H9 (cell line): ENCODE results near the gene VWA8. TPM values are rescaled to one million over a fixed set of nuclear protein-coding genes. Genes with fewer than 3 reads are reported as not detected.

ENCODE experiments used
- DNase-seq: peaks from one replicate; pipeline ENCODE4 v3.0.0-alpha.2; 2017
- H2AFZ ChIP-seq: one replicate; pipeline ENCODE4 v1.6.1; 2013; ENCODE audit warnings: mild to moderate bottlenecking, low read length, control low read depth, moderate library complexity
- H2AK5ac ChIP-seq: 2 replicates; pipeline ENCODE4 v1.6.1; 2013; ENCODE audit warnings: low read length, control low read depth, mixed read lengths; ENCODE audit not compliant: insufficient read length
- H2BK120ac ChIP-seq: one replicate; pipeline ENCODE4 v1.6.1; 2013; ENCODE audit warnings: low read depth, mild to moderate bottlenecking, low read length, control low read depth, inconsistent platforms; ENCODE audit not compliant: poor library complexity, severe bottlenecking
- H2BK12ac ChIP-seq: 2 replicates; pipeline ENCODE4 v1.6.1; 2013; ENCODE audit warnings: low read length, control low read depth, mixed read lengths, low read depth; ENCODE audit not compliant: insufficient read length
- H2BK15ac ChIP-seq: 2 replicates; pipeline ENCODE4 v1.6.1; 2013; ENCODE audit warnings: low read depth, low read length, control low read depth
- H2BK20ac ChIP-seq: one replicate; pipeline ENCODE4 v1.6.1; 2013; ENCODE audit warnings: low read depth, mild to moderate bottlenecking, low read length, control low read depth, inconsistent platforms; ENCODE audit not compliant: poor library complexity, severe bottlenecking
- H2BK5ac ChIP-seq: 2 replicates; pipeline ENCODE4 v1.6.1; 2013; ENCODE audit warnings: low read length, control low read depth, mixed read lengths; ENCODE audit not compliant: insufficient read length
- H3K14ac ChIP-seq: 2 replicates; pipeline ENCODE4 v1.6.1; 2013; ENCODE audit warnings: low read length, control low read depth; ENCODE audit not compliant: insufficient read depth
- H3K18ac ChIP-seq: 2 replicates; pipeline ENCODE4 v1.6.1; 2013; ENCODE audit warnings: low read depth, mild to moderate bottlenecking, mixed read lengths, low read length, control low read depth; ENCODE audit not compliant: insufficient read length
- H3K23ac ChIP-seq: 2 replicates; pipeline ENCODE4 v1.6.1; 2013; ENCODE audit warnings: low read length, control low read depth, mixed read lengths, low read depth; ENCODE audit not compliant: insufficient read length
- H3K23me2 ChIP-seq: 2 replicates; pipeline ENCODE4 v1.6.1; 2013; ENCODE audit warnings: low read depth, mild to moderate bottlenecking, mixed read lengths, low read length, control low read depth; ENCODE audit not compliant: insufficient read length, poor library complexity, severe bottlenecking
- H3K27ac ChIP-seq: 2 replicates; pipeline ENCODE4 v1.5.1; 2013; ENCODE audit warnings: low read length, control low read depth, mixed read lengths, low read depth; ENCODE audit not compliant: insufficient read length
- H3K27me3 ChIP-seq: 2 replicates; pipeline ENCODE4 v1.6.1; 2013; ENCODE audit warnings: low read length, control low read depth, inconsistent platforms; ENCODE audit not compliant: insufficient read depth
- H3K4ac ChIP-seq: 2 replicates; pipeline ENCODE4 v1.6.1; 2013; ENCODE audit warnings: low read depth, mild to moderate bottlenecking, control low read depth, inconsistent platforms, low read length, moderate library complexity
- H3K4me1 ChIP-seq: 2 replicates; pipeline ENCODE4 v1.6.1; 2013; ENCODE audit warnings: low read length, control low read depth, inconsistent platforms; ENCODE audit not compliant: insufficient read depth
- H3K4me2 ChIP-seq: 2 replicates; pipeline ENCODE4 v1.6.1; 2013; ENCODE audit warnings: low read length, control low read depth, mixed read lengths; ENCODE audit not compliant: insufficient read length, insufficient read depth
- H3K56ac ChIP-seq: 2 replicates; pipeline ENCODE4 v1.6.1; 2013; ENCODE audit warnings: low read depth, mild to moderate bottlenecking, mixed read lengths, low read length, control low read depth; ENCODE audit not compliant: insufficient read length
- H3K79me1 ChIP-seq: 2 replicates; pipeline ENCODE4 v1.6.1; 2013; ENCODE audit warnings: low read depth, mild to moderate bottlenecking, moderate library complexity, low read length, control low read depth, inconsistent platforms; ENCODE audit not compliant: insufficient read depth, poor library complexity, severe bottlenecking
- H3K79me2 ChIP-seq: 2 replicates; pipeline ENCODE4 v1.6.1; 2013; ENCODE audit warnings: low read length, control low read depth, inconsistent platforms; ENCODE audit not compliant: insufficient read depth
- H3K9ac ChIP-seq: 2 replicates; pipeline ENCODE4 v1.6.1; 2013; ENCODE audit warnings: low read length, control low read depth, mixed read lengths; ENCODE audit not compliant: insufficient read length; ENCODE audit errors: extremely low read depth
- H3K9me3 ChIP-seq: one replicate; pipeline ENCODE4 v1.6.1; 2013; ENCODE audit warnings: low read depth, low read length, inconsistent platforms; ENCODE audit not compliant: control insufficient read depth
- H3T11ph ChIP-seq: one replicate; pipeline ENCODE4 v1.6.1; 2013; ENCODE audit warnings: mild to moderate bottlenecking, low read length, control low read depth, inconsistent platforms
- H4K20me1 ChIP-seq: one replicate; pipeline ENCODE4 v1.6.1; 2013; ENCODE audit not compliant: control insufficient read depth, insufficient read length, insufficient read depth
- H4K5ac ChIP-seq: 2 replicates; pipeline ENCODE4 v1.6.1; 2013; ENCODE audit warnings: low read depth, mild to moderate bottlenecking, mixed read lengths, low read length, control low read depth; ENCODE audit not compliant: insufficient read length
- H4K8ac ChIP-seq: replicated peaks from 2 replicates; pipeline ENCODE4 v1.6.1; 2013; ENCODE audit warnings: low read length, control low read depth, mixed read lengths, low read depth; ENCODE audit not compliant: insufficient read length
- H4K91ac ChIP-seq: 2 replicates; pipeline ENCODE4 v1.6.1; 2013; ENCODE audit warnings: low read depth, mild to moderate bottlenecking, moderate library complexity, mixed read lengths, low read length, control low read depth; ENCODE audit not compliant: insufficient read length
- H3K27ac Mint-ChIP-seq, 3 experiments: 2 replicates in 2 of 3; 3 replicates in 1 of 3; pipeline ENCODE4 v1.8.0; 2020 to 2021; ENCODE audit warnings: mixed read lengths in 3 of 3, mild to moderate bottlenecking in 1 of 3, moderate library complexity in 1 of 3
- H3K27me3 Mint-ChIP-seq: 2 replicates; pipeline ENCODE4 v1.8.0; 2021; ENCODE audit warnings: low read depth, mild to moderate bottlenecking, moderate library complexity, mixed read lengths
- H3K36me3 Mint-ChIP-seq, 3 experiments: 2 replicates in 2 of 3; 3 replicates in 1 of 3; pipeline ENCODE4 v1.8.0; 2020 to 2021; ENCODE audit warnings: low read depth in 3 of 3, mixed read lengths in 3 of 3; ENCODE audit not compliant: insufficient read depth in 1 of 3
- H3K4me1 Mint-ChIP-seq, 2 experiments: 2 replicates each; pipeline ENCODE4 v1.8.0; 2020; ENCODE audit warnings: mixed read lengths in 2 of 2
- H3K4me3 Mint-ChIP-seq, 2 experiments: 2 replicates in 1 of 2; 3 replicates in 1 of 2; pipeline ENCODE4 v1.8.0; 2020 to 2021; ENCODE audit warnings: mild to moderate bottlenecking in 2 of 2, mixed read lengths in 2 of 2, moderate library complexity in 1 of 2
- H3K9me3 Mint-ChIP-seq, 2 experiments: 2 replicates in 1 of 2; 3 replicates in 1 of 2; pipeline ENCODE4 v1.8.0; 2020; ENCODE audit warnings: mild to moderate bottlenecking in 2 of 2, mixed read lengths in 2 of 2, moderate library complexity in 1 of 2
- WGBS: extraction: QIAGEN DNeasy Blood & Tissue Kit; methylation state at CpG from one replicate; pipeline ENCODE4 v1.1.7; 2013; ENCODE audit warnings: missing lambda C conversion rate, low lambda C conversion rate, mixed read lengths; ENCODE audit not compliant: insufficient read length; ENCODE audit errors: extremely low coverage; 5-methylcytosine and 5-hydroxymethylcytosine counted together
- total RNA-seq: library from RNA; stranded (reverse); gene quantifications from 2 replicates; pipeline ENCODE4 v1.2.1, GENCODE V29; 2021
- TF ChIP-seq, protein P1 (sequence below): fragments of 200-600 bp; sonication (generic); conservative IDR thresholded peaks from 3 replicates; pipeline ENCODE4 v1.8.0; 2021; ENCODE audit warnings: antibody characterized with exemption, mild to moderate bottlenecking

The VWA8 gene
- total RNA-seq, 1 experiment from 2014 or later = 17.4 TPM

DNA sequence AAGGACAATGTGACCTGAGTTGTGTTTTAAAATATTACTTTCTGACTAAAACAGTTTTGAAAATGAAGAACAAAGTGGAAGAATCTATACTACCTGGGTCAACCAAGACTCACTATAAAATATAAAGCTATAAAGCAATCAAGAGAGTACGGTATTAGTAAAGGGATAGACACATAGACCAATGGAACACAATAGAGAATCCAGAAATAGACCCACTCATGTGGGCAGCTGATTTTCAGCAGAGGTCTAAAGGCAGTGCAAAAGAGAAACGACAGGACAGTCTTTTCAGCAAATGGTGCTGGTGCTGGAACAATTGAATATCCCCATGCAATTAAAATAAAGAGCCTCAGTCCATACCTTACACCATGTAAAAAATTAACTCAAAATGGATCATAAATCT is 278.9 kb downstream of the VWA8 start:
- H3K4me1 Mint-ChIP-seq = peaks cover 15 to 22% of the 10 kb centered on the region in 2 experiments
- H3K4me1 ChIP-seq = no peaks in the 10 kb centered on the region
- H3K23me2 ChIP-seq = no peaks in the 10 kb centered on the region
- no peak overlapping the region for H2BK20ac ChIP-seq
- H3T11ph ChIP-seq = no peak overlapping the region
- no peak overlapping the region for H3K14ac ChIP-seq
- no CpG with 5 or more reads among the region's 2 CpGs for WGBS
- H2BK12ac ChIP-seq = no peak overlapping the region
- H3K79me1 ChIP-seq = no peaks in the 10 kb centered on the region
- no peak overlapping the region for H4K5ac ChIP-seq
- DNase-seq = no peak
- H2BK120ac ChIP-seq = no peak overlapping the region
- peaks cover 12 to 14% (median 13%) of the 10 kb centered on the region in 3 experiments; a peak in 6 of 7 replicates for H3K36me3 Mint-ChIP-seq
- no peak overlapping the region for H3K4me2 ChIP-seq
- H3K23ac ChIP-seq = no peak overlapping the region
- H3K4ac ChIP-seq = no peak overlapping the region
- H2BK5ac ChIP-seq = no peak overlapping the region
- H3K56ac ChIP-seq = no peak overlapping the region
- H4K91ac ChIP-seq = no peak overlapping the region
- TF ChIP-seq, protein P1, sequence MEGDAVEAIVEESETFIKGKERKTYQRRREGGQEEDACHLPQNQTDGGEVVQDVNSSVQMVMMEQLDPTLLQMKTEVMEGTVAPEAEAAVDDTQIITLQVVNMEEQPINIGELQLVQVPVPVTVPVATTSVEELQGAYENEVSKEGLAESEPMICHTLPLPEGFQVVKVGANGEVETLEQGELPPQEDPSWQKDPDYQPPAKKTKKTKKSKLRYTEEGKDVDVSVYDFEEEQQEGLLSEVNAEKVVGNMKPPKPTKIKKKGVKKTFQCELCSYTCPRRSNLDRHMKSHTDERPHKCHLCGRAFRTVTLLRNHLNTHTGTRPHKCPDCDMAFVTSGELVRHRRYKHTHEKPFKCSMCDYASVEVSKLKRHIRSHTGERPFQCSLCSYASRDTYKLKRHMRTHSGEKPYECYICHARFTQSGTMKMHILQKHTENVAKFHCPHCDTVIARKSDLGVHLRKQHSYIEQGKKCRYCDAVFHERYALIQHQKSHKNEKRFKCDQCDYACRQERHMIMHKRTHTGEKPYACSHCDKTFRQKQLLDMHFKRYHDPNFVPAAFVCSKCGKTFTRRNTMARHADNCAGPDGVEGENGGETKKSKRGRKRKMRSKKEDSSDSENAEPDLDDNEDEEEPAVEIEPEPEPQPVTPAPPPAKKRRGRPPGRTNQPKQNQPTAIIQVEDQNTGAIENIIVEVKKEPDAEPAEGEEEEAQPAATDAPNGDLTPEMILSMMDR = no peak
- H3K79me2 ChIP-seq = no peaks in the 10 kb centered on the region
- no peak overlapping the region for H3K27ac ChIP-seq
- no peak overlapping the region for H2BK15ac ChIP-seq
- H3K9me3 ChIP-seq = no peaks in the 10 kb centered on the region
- no peak overlapping the region for H3K27ac Mint-ChIP-seq
- H4K8ac ChIP-seq = no peak overlapping the region
- no peaks in the 10 kb centered on the region for H3K27me3 Mint-ChIP-seq
- H3K18ac ChIP-seq = no peak overlapping the region
- H2AFZ ChIP-seq = no peak overlapping the region
- H3K4me3 Mint-ChIP-seq = no peak overlapping the region
- H3K9ac ChIP-seq = no peak overlapping the region
- no peaks in the 10 kb centered on the region for H3K27me3 ChIP-seq
- no peak overlapping the region for H2AK5ac ChIP-seq
- no peaks in the 10 kb centered on the region for H4K20me1 ChIP-seq
- no peaks in the 10 kb centered on the region for H3K9me3 Mint-ChIP-seq
